Left lung (tissue), 10 donors: ENCODE data around the gene SMIM38. TPM values are rescaled to one million over a fixed set of nuclear protein-coding genes. Genes with fewer than 3 reads are reported as not detected.

Source experiments
- ATAC-seq: fragments of 200-7000 bp; cut with Tn5 transposase; one replicate; pipeline ENCODE4 v1.9.1; 2020; ENCODE audit warnings: moderate library complexity
- DNase-seq, 4 donors: peaks; one replicate each; pipeline ENCODE4 v3.0.0-alpha.2; 2013 to 2020
- H3K27ac ChIP-seq, 2 donors: fragments of 200-600 bp; sonication (generic) in 1 of 2; one replicate each; pipeline versions ENCODE4 v1.5.0 to v1.8.0; 2020 to 2021
- H3K27me3 ChIP-seq, 2 donors: fragments of 200-600 bp; sonication (generic) in 1 of 2; one replicate each; pipeline versions ENCODE4 v1.5.0 to v1.8.0; 2020 to 2021
- H3K36me3 ChIP-seq, 2 donors: fragments of 200-600 bp; sonication (generic) in 1 of 2; one replicate each; pipeline versions ENCODE4 v1.5.0 to v1.8.0; 2020 to 2021
- H3K4me1 ChIP-seq, 2 donors: fragments of 200-600 bp; one replicate each; pipeline ENCODE4 v1.8.0; 2021
- H3K4me3 ChIP-seq, 2 donors: fragments of 200-600 bp; sonication (generic) in 1 of 2; one replicate each; pipeline versions ENCODE4 v1.5.0 to v1.8.0; 2020 to 2021; ENCODE audit warnings: mild to moderate bottlenecking in 1 of 2
- H3K9me3 ChIP-seq, 2 donors: fragments of 200-600 bp; sonication (generic) in 1 of 2; one replicate each; pipeline versions ENCODE4 v1.5.0 to v1.8.0; 2020 to 2021
- CTCF ChIP-seq, 2 donors: fragments of 200-600 bp; sonication (generic) in 1 of 2; IDR thresholded peaks; one replicate each; pipeline versions ENCODE4 v1.5.0 to v1.8.0; 2021; ENCODE audit warnings: antibody characterized with exemption in 2 of 2
- intact Hi-C, 2 donors: fragments of 100-400 bp; cut with DNase I; formaldehyde crosslinking; loops; one replicate each; pipeline versions ENCODE4 v1.11.2 to v1.14.2; 2022
- polyA plus RNA-seq, 6 donors: library from polyadenylated mRNA; unstranded; fragments of 120-200 nt; gene quantifications; one replicate each; pipeline ENCODE4 v1.2.1, GENCODE V29; 2013; ENCODE audit not compliant: insufficient read length in 6 of 6
- total RNA-seq, 2 donors: library from RNA; stranded (reverse); fragmentation: NEBNext Ultra II Directional; extraction: Animal tissue kit (Norgen Biotek cat#: 25700); gene quantifications; one replicate each; pipeline ENCODE4 v1.2.1, GENCODE V29; 2021
- donor health status: DM: no; HTN: yes; CAD: no.
- donor health status: DM: no; HTN: no; CAD: no.

Gene SMIM38
- total and polyA plus RNA-seq, 8 donors = 0.09 to 1.3 (median 0.68) TPM

GRCh38 chr11:69167916-69168691 is 12.4 kb downstream of the SMIM38 start:
- Histone ChIP-seq H3K27ac (no peak overlapping the region), H3K36me3 (no peaks in the 10 kb centered on the region), H3K27me3 (no peaks in the 10 kb centered on the region), H3K4me1 (peaks cover 0 to 11% of the 10 kb centered on the region in 2 donors), H3K9me3 (peaks cover 0 to 5% of the 10 kb centered on the region in 2 donors), H3K4me3 (no peak overlapping the region)
- ATAC-seq = peak; percentile 58
- no peak for DNase-seq
- no peak for TF ChIP-seq CTCF (IDR thresholded peaks at IDR 0.05)
- intact Hi-C loops = no loop called here

- H3K4me1 ChIP-seq = peaks cover 0 to 11% of the 10 kb centered on the region in 2 donors
- no peaks in the 10 kb centered on the region for H3K27me3 ChIP-seq
- no peaks in the 10 kb centered on the region for H3K36me3 ChIP-seq
- ATAC-seq (no peak), DNase-seq (no peak)
- no peak overlapping the region for H3K4me3 ChIP-seq
- no peak for TF ChIP-seq CTCF (IDR thresholded peaks at IDR 0.05)
- intact Hi-C loops = no loop called here
- H3K9me3 ChIP-seq = no peaks in the 10 kb centered on the region
- H3K27ac ChIP-seq = no peak overlapping the region
These were observed 13.7 kb downstream of the SMIM38 start for GRCh38 chr11:69169479-69169878.

- DNase-seq (peak in 1 of 4 donors; percentile 48), ATAC-seq (no peak)
- H3K27ac ChIP-seq = no peak overlapping the region
- H3K4me3 ChIP-seq = no peak overlapping the region
- TF ChIP-seq CTCF (IDR thresholded peaks at IDR 0.05) = no peak
- peaks cover 0 to 11% of the 10 kb centered on the region in 2 donors for H3K4me1 ChIP-seq
- H3K9me3 ChIP-seq = no peaks in the 10 kb centered on the region
- no peaks in the 10 kb centered on the region for H3K36me3 ChIP-seq
- intact Hi-C loops = no loop called here
- no peaks in the 10 kb centered on the region for H3K27me3 ChIP-seq
These were observed 15.0 kb downstream of the SMIM38 start for GRCh38 chr11:69170704-69171103.

- Histone ChIP-seq H3K27me3 (no peaks in the 10 kb centered on the region), H3K9me3 (no peaks in the 10 kb centered on the region), H3K36me3 (no peaks in the 10 kb centered on the region), H3K4me1 (peaks cover 0 to 4% of the 10 kb centered on the region in 2 donors), H3K4me3 (no peak overlapping the region), H3K27ac (no peak overlapping the region)
- peak in 1 of 4 donors; percentile 3 for DNase-seq
- ATAC-seq = no peak
- no peak for TF ChIP-seq CTCF (IDR thresholded peaks at IDR 0.05)
- intact Hi-C loops = no loop called here
These were observed 15.9 kb downstream of the SMIM38 start for GRCh38 chr11:69171476-69172240.

- DNase-seq = peak in 1 of 4 donors; percentile 3
- H3K9me3 ChIP-seq = no peaks in the 10 kb centered on the region
- no peak overlapping the region for H3K27ac ChIP-seq
- no peaks in the 10 kb centered on the region for H3K4me1 ChIP-seq
- no peak for TF ChIP-seq CTCF (IDR thresholded peaks at IDR 0.05)
- no peak overlapping the region for H3K4me3 ChIP-seq
- intact Hi-C loops = no loop called here
- no peaks in the 10 kb centered on the region for H3K27me3 ChIP-seq
- ATAC-seq = peak; percentile 34
- no peaks in the 10 kb centered on the region for H3K36me3 ChIP-seq
These were observed 16.9 kb downstream of the SMIM38 start for GRCh38 chr11:69172674-69173073.
